GM23248 (cell line): ENCODE results near the gene DPYD. TPM values are rescaled to one million over a fixed set of nuclear protein-coding genes. Genes with fewer than 3 reads are reported as not detected.

Experiments used
- DNase-seq: peaks from one replicate; pipeline ENCODE4 v3.0.0-alpha.2; 2015
- H2AFZ ChIP-seq: fragments of 200-600 bp; sonication (generic); 2 replicates; pipeline ENCODE4 v1.6.1; 2016; ENCODE audit warnings: antibody characterized with exemption
- H3F3A ChIP-seq: fragments of 200-600 bp; sonication (generic); 2 replicates; pipeline ENCODE4 v1.6.1; 2016; ENCODE audit warnings: mild to moderate bottlenecking, antibody characterized with exemption, mixed run types; ENCODE audit not compliant: insufficient read depth
- H3K27ac ChIP-seq: fragments of 200-600 bp; sonication (generic); 2 replicates; pipeline ENCODE4 v1.5.1; 2016; ENCODE audit warnings: mild to moderate bottlenecking
- H3K27me3 ChIP-seq: fragments of 200-600 bp; sonication (generic); replicated peaks from 2 replicates; pipeline ENCODE4 v1.6.1; 2016; ENCODE audit warnings: mild to moderate bottlenecking; ENCODE audit not compliant: insufficient read depth
- H3K36me3 ChIP-seq: fragments of 200-600 bp; sonication (generic); 2 replicates; pipeline ENCODE4 v1.6.1; 2016; ENCODE audit warnings: low read depth, mild to moderate bottlenecking
- H3K4me1 ChIP-seq: fragments of 200-600 bp; sonication (generic); 2 replicates; pipeline ENCODE4 v1.6.1; 2016; ENCODE audit warnings: mild to moderate bottlenecking; ENCODE audit not compliant: insufficient read depth
- H3K4me2 ChIP-seq: fragments of 200-600 bp; sonication (generic); one replicate; pipeline ENCODE4 v1.6.1; 2016; ENCODE audit warnings: mild to moderate bottlenecking; ENCODE audit not compliant: unreplicated experiment
- H3K4me3 ChIP-seq: fragments of 200-600 bp; sonication (generic); 2 replicates; pipeline ENCODE4 v1.5.1; 2016; ENCODE audit warnings: mild to moderate bottlenecking
- H3K79me2 ChIP-seq: fragments of 200-600 bp; sonication (generic); 2 replicates; pipeline ENCODE4 v1.6.1; 2016; ENCODE audit warnings: mild to moderate bottlenecking; ENCODE audit not compliant: insufficient read depth
- H3K9ac ChIP-seq: fragments of 200-600 bp; sonication (generic); 2 replicates; pipeline ENCODE4 v1.6.1; 2016; ENCODE audit warnings: mild to moderate bottlenecking
- H3K9me2 ChIP-seq: fragments of 200-600 bp; sonication (generic); 2 replicates; pipeline ENCODE4 v1.6.1; 2016; ENCODE audit warnings: mixed run types, mild to moderate bottlenecking, moderate library complexity; ENCODE audit not compliant: insufficient read depth
- H3K9me3 ChIP-seq: fragments of 200-600 bp; sonication (generic); one replicate; pipeline ENCODE4 v1.6.1; 2017; ENCODE audit warnings: low read depth
- H4K20me1 ChIP-seq: fragments of 200-600 bp; sonication (generic); 2 replicates; pipeline ENCODE4 v1.6.0; 2016; ENCODE audit not compliant: insufficient read depth
- EZH2 ChIP-seq: fragments of 200-600 bp; sonication (generic); IDR thresholded peaks from 2 replicates; pipeline ENCODE4 v1.6.1; 2018; ENCODE audit warnings: antibody characterized with exemption, mild to moderate bottlenecking; ENCODE audit not compliant: insufficient read depth, poor library complexity, severe bottlenecking
- EZH2phosphoT487 ChIP-seq: fragments of 200-600 bp; sonication (generic); IDR thresholded peaks from 2 replicates; pipeline ENCODE4 v1.6.1; 2018; ENCODE audit warnings: antibody characterized with exemption, moderate library complexity, mild to moderate bottlenecking, low read depth; ENCODE audit not compliant: insufficient read depth
- WGBS, 2 experiments: methylation state at CpG; one replicate each; pipeline ENCODE4 v1.1.6; 2015 to 2017; ENCODE audit warnings: low lambda C conversion rate in 2 of 2, low coverage in 1 of 2; ENCODE audit errors: missing lambda C conversion rate in 2 of 2; 5-methylcytosine and 5-hydroxymethylcytosine counted together
- in situ Hi-C: fragments of 300-500 bp; cut with MboI; formaldehyde crosslinking; loops from 2 replicates; pipeline ENCODE4 v1.15.0; 2020
- polyA plus RNA-seq: library from polyadenylated mRNA; unstranded; fragments of >200 nt; fragmentation: Nextera tagmentation; extraction: Ambion mirVana; gene quantifications from 2 replicates; pipeline ENCODE4 v1.2.1, GENCODE V29; 2016
- total RNA-seq: library from RNA; depleted of rRNA; stranded (reverse); fragments of >200 nt; shearing (Covaris generic); gene quantifications from 2 replicates; pipeline ENCODE4 v1.2.3, GENCODE V29; 2014

DPYD gene
- total and polyA plus RNA-seq, 2 experiments from 2014 or later: 38.4 to 70.7 TPM

DNA sequence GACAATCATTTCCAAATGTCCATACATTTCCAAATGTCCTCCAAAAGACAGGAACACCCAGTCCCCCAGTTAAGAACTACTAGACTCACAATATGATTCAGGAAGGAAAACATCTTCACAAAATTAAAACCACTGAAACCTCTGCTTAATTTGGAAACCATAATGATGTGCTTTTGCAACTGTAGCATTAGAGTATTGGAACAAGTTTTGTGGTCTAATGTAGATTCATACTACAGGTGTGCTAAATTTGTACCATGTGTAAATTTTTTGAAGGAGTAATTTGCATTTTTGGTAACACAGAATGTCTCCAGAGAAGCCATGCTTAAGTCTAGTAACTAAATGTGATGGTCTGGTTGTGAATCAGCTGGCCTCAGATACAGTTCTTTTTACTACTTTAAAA is 129.6 kb downstream of the DPYD start:
- Histone ChIP-seq H3K27ac (no peak overlapping the region), H3K4me3 (no peak overlapping the region), H3K9me2 (no peaks in the 10 kb centered on the region), H3K4me2 (no peak overlapping the region), H3F3A (0 out of 2 replicates have a peak, but pooled peaks cover 3% of the 10 kb centered on the region), H3K9ac (no peak overlapping the region), H4K20me1 (0 out of 2 replicates have a peak, but pooled peaks cover 5% of the 10 kb centered on the region), H3K4me1 (0 out of 2 replicates have a peak, but pooled peaks cover 6% of the 10 kb centered on the region), H3K9me3 (no peaks in the 10 kb centered on the region), H3K79me2 (peaks cover 57% of the 10 kb centered on the region), H3K27me3 (no peaks in the 10 kb centered on the region), H3K36me3 (no peaks in the 10 kb centered on the region), H2AFZ (no peak overlapping the region)
- in situ Hi-C loops: no loop called here
- no peak for TF ChIP-seq EZH2phosphoT487
- TF ChIP-seq EZH2: no peak
- DNase-seq: no peak

DNA sequence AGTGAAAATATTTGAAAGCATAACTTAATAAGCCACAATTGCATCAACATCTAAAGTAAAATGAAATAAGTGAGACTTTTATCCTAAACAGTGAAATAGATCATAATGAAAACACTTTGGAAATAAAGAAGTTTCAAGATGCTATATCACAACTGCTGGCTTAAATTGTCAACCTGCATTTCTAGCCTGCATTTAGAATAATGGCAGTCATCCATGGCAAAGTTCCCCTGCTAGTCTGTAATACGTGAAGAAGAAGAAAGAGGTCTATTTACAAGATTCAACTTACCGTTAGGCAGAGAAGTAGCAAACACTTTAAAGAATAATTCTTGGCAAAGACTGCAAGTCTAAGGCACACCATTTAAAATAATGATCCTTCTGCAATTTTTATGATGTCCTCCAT is 133.6 kb downstream of the DPYD start:
- no peaks in the 10 kb centered on the region for H3K9me2 ChIP-seq
- WGBS, 2 experiments: 80 to 83% methylated on average over 2 of the region's 2 CpGs
- H3K27ac ChIP-seq: no peak overlapping the region
- no peak overlapping the region for H3K4me3 ChIP-seq
- H2AFZ ChIP-seq: no peak overlapping the region
- no peak overlapping the region for H3K4me2 ChIP-seq
- in situ Hi-C loops: no loop called here
- 0 out of 2 replicates have a peak, but pooled peaks cover 9% of the 10 kb centered on the region for H3K4me1 ChIP-seq
- TF ChIP-seq EZH2 (no peak), EZH2phosphoT487 (no peak)
- peaks cover 14% of the 10 kb centered on the region; the same call in 1 of the 2 replicates for H3K36me3 ChIP-seq
- no peaks in the 10 kb centered on the region for H3K9me3 ChIP-seq
- H3K79me2 ChIP-seq: peaks cover 37% of the 10 kb centered on the region
- no peaks in the 10 kb centered on the region for H3K27me3 ChIP-seq
- H4K20me1 ChIP-seq: 0 out of 2 replicates have a peak, but pooled peaks cover 5% of the 10 kb centered on the region
- 0 out of 2 replicates have a peak, but pooled peaks cover 3% of the 10 kb centered on the region for H3F3A ChIP-seq
- DNase-seq: no peak
- no peak overlapping the region for H3K9ac ChIP-seq

DNA sequence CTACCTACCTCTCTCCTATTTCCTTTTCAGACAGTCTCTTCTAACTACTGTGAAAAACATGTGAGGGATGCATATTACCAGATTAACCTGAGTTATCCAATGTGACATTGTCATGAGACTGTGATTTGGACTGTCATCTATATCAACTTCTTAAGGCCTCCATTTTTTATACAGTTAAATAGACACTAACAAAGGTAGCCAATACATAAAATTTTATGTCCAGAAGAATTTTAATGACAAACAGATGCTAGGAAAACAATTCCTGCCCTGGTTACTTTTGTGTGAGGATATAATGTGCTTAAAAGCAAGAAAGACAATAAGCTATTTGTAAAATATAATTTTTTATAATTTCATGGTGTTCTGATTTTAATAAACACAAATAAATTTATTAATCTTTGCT is 136.2 kb downstream of the DPYD start:
- Histone ChIP-seq H3K27ac (no peak overlapping the region), H3K36me3 (peaks cover 14% of the 10 kb centered on the region; the same call in 1 of the 2 replicates), H3K79me2 (peaks cover 19% of the 10 kb centered on the region), H3K4me2 (no peak overlapping the region), H3K9ac (no peak overlapping the region), H3K9me2 (no peaks in the 10 kb centered on the region), H3F3A (no peaks in the 10 kb centered on the region), H3K4me3 (no peak overlapping the region), H3K9me3 (no peaks in the 10 kb centered on the region), H4K20me1 (no peaks in the 10 kb centered on the region), H3K27me3 (no peaks in the 10 kb centered on the region), H2AFZ (no peak overlapping the region), H3K4me1 (0 out of 2 replicates have a peak, but pooled peaks cover 8% of the 10 kb centered on the region)
- in situ Hi-C loops: no loop called here
- DNase-seq: no peak
- no peak for TF ChIP-seq EZH2phosphoT487
- no peak for TF ChIP-seq EZH2

DNA sequence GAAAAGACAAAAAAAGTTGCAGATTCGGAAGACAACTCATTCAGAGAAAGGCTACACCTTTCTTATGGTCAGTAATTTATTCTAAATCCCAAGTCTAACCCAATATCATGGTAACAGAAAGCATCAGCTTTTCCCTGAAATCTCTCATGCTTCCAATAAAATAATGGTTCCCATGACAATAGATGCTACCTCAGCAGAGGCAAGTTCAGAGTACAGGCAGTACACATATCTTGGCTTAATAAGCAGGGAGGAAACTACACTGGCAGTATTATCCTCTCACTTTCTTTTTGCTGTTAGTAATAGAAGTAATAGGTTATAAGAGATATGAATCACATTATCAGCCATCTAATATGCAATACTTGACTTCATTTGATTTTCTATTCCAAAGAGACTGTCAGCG is 137.1 kb downstream of the DPYD start:
- H3K9me2 ChIP-seq: no peaks in the 10 kb centered on the region
- H2AFZ ChIP-seq: no peak overlapping the region
- H3K4me3 ChIP-seq: no peak overlapping the region
- in situ Hi-C loops: no loop called here
- DNase-seq: no peak
- no peaks in the 10 kb centered on the region for H3F3A ChIP-seq
- H3K36me3 ChIP-seq: peaks cover 14% of the 10 kb centered on the region; the same call in 1 of the 2 replicates
- H3K4me2 ChIP-seq: no peak overlapping the region
- H3K27me3 ChIP-seq: no peaks in the 10 kb centered on the region
- no peaks in the 10 kb centered on the region for H3K9me3 ChIP-seq
- H3K4me1 ChIP-seq: 0 out of 2 replicates have a peak, but pooled peaks cover 3% of the 10 kb centered on the region
- no peak overlapping the region for H3K9ac ChIP-seq
- H3K79me2 ChIP-seq: peaks cover 10% of the 10 kb centered on the region; the same call in 1 of the 2 replicates
- H4K20me1 ChIP-seq: no peaks in the 10 kb centered on the region
- no peak overlapping the region for H3K27ac ChIP-seq
- TF ChIP-seq EZH2: no peak
- no peak for TF ChIP-seq EZH2phosphoT487
- WGBS, 2 experiments: 95% methylated on average over 2 of the region's 2 CpGs

DNA sequence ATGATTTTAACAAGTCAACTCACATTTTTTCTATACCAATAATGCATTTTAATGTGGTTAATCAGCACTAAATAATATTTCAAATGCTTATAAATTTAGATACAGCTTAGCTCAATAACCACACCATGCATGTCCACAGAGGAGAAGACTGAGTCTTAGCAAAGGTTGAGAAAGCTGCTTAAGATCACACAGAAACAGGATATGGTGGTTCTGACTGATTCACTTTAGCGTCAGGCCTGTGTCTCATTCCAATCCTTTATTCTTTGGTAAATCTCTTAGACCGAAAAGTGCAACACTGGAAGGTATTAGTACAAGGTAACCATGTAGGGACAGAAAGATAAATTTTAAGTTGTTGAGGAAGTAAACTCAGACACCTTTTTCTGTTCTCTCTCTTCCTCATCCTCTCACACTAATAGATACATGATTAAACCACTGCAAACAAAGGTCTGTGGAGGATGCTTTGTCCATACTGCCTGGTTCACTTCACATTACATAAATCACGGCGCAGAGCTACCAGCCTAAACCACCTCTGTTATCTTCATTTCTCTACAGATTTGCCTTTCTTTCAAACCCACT is 139.0 kb downstream of the DPYD start:
- Histone ChIP-seq H3K4me2 (no peak overlapping the region), H3F3A (no peaks in the 10 kb centered on the region), H3K27me3 (no peaks in the 10 kb centered on the region), H4K20me1 (no peaks in the 10 kb centered on the region), H3K9me2 (no peaks in the 10 kb centered on the region), H3K79me2 (no peaks in the 10 kb centered on the region), H2AFZ (no peak overlapping the region), H3K4me3 (no peak overlapping the region), H3K9ac (no peak overlapping the region), H3K36me3 (peaks cover 22% of the 10 kb centered on the region; the same call in 1 of the 2 replicates), H3K27ac (no peak overlapping the region), H3K4me1 (0 out of 2 replicates have a peak, but pooled peaks cover 3% of the 10 kb centered on the region), H3K9me3 (no peaks in the 10 kb centered on the region)
- in situ Hi-C loops: no loop called here
- 94 to 99% methylated on average over 4 of the region's 4 CpGs for WGBS, 2 experiments
- TF ChIP-seq EZH2phosphoT487: no peak
- TF ChIP-seq EZH2: no peak
- no peak for DNase-seq
